KMS-11 (cell line): ENCODE results near the gene GRPEL1.

Experiments
- H2AFZ ChIP-seq: fragments of 200-600 bp; sonication (generic); 2 replicates; pipeline ENCODE4 v1.6.1; 2016; ENCODE audit warnings: antibody characterized with exemption, mixed run types, low read depth
- H3K27ac ChIP-seq: fragments of 200-600 bp; sonication (generic); 2 replicates; pipeline ENCODE4 v1.6.1; 2016; ENCODE audit warnings: mild to moderate bottlenecking, mixed run types
- H3K27me3 ChIP-seq: fragments of 200-600 bp; sonication (generic); 2 replicates; pipeline ENCODE4 v1.6.1; 2017; ENCODE audit warnings: mild to moderate bottlenecking, low read depth, mixed run types, moderate library complexity; ENCODE audit not compliant: insufficient read depth
- H3K36me3 ChIP-seq: fragments of 200-600 bp; sonication (generic); 2 replicates; pipeline ENCODE4 v1.6.1; 2017; ENCODE audit warnings: mild to moderate bottlenecking, mixed run types; ENCODE audit not compliant: insufficient read depth
- H3K4me1 ChIP-seq: fragments of 200-600 bp; sonication (generic); 2 replicates; pipeline ENCODE4 v1.6.1; 2016; ENCODE audit warnings: mild to moderate bottlenecking, low read depth, mixed run types; ENCODE audit not compliant: poor library complexity, severe bottlenecking
- H3K4me2 ChIP-seq: fragments of 200-600 bp; sonication (generic); 2 replicates; pipeline ENCODE4 v1.7.0; 2016; ENCODE audit warnings: mild to moderate bottlenecking, mixed run types
- H3K4me3 ChIP-seq: fragments of 200-600 bp; sonication (generic); IDR thresholded peaks from 2 replicates; pipeline ENCODE4 v1.6.1; 2017; ENCODE audit warnings: low read depth, low read length, mixed read lengths; ENCODE audit not compliant: insufficient read depth
- H3K79me2 ChIP-seq: fragments of 200-600 bp; sonication (generic); 2 replicates; pipeline ENCODE4 v1.6.1; 2016; ENCODE audit warnings: low read depth, mixed run types; ENCODE audit not compliant: insufficient read depth
- H3K9ac ChIP-seq: fragments of 200-600 bp; sonication (generic); 2 replicates; pipeline ENCODE4 v1.6.1; 2016; ENCODE audit warnings: mild to moderate bottlenecking, mixed run types
- H4K20me1 ChIP-seq: fragments of 200-600 bp; sonication (generic); 2 replicates; pipeline ENCODE4 v1.6.1; 2016; ENCODE audit warnings: mild to moderate bottlenecking, mixed run types; ENCODE audit not compliant: insufficient read depth
- TF ChIP-seq, protein P1 (sequence below): fragments of 200-600 bp; sonication (generic); conservative IDR thresholded peaks from 2 replicates; pipeline ENCODE4 v1.6.1; 2017; ENCODE audit warnings: low read depth, mild to moderate bottlenecking, antibody characterized with exemption, low read length, moderate library complexity, mixed read lengths

The GRPEL1 gene

DNA sequence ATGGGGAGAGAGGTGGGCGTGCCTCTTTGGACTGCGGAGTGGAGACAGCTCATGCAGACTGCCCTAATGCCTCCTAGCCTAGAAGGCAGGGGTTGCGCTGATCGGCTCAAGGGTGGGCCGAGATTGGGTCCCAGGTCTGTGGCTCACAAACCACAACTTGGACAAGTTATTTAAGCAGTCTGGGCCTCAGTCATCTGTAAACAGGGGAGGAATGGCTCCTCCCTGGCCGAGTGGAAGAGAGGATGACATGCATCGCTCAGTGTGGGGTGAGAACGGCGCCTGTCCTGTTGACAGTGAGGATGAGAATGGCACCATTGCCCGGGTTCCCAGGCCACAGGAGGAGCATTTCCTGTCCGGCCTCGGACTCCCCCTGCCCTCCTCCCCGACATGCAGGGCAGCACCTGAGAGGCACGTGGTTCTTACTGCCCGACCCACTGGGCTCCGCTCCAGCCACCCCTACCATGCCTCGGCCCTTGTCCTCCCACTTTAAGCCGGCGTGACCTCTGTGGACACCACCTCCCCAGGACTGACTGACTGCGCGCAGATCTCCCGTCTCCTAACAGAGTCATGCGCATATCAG, 40.3 kb upstream of the GRPEL1 start:
- no peaks in the 10 kb centered on the region for H3K4me1 ChIP-seq
- H2AFZ ChIP-seq = no peak overlapping the region
- H3K36me3 ChIP-seq = no peaks in the 10 kb centered on the region
- no peak overlapping the region for H3K27ac ChIP-seq
- no peak overlapping the region for H3K4me2 ChIP-seq
- peaks cover 16% of the 10 kb centered on the region; the same call in 1 of the 2 replicates for H3K27me3 ChIP-seq
- no peaks in the 10 kb centered on the region for H4K20me1 ChIP-seq
- no peaks in the 10 kb centered on the region for H3K79me2 ChIP-seq
- TF ChIP-seq, protein P1, sequence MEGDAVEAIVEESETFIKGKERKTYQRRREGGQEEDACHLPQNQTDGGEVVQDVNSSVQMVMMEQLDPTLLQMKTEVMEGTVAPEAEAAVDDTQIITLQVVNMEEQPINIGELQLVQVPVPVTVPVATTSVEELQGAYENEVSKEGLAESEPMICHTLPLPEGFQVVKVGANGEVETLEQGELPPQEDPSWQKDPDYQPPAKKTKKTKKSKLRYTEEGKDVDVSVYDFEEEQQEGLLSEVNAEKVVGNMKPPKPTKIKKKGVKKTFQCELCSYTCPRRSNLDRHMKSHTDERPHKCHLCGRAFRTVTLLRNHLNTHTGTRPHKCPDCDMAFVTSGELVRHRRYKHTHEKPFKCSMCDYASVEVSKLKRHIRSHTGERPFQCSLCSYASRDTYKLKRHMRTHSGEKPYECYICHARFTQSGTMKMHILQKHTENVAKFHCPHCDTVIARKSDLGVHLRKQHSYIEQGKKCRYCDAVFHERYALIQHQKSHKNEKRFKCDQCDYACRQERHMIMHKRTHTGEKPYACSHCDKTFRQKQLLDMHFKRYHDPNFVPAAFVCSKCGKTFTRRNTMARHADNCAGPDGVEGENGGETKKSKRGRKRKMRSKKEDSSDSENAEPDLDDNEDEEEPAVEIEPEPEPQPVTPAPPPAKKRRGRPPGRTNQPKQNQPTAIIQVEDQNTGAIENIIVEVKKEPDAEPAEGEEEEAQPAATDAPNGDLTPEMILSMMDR = no peak
- H3K9ac ChIP-seq = no peak overlapping the region
- H3K4me3 ChIP-seq = no peak overlapping the region

DNA sequence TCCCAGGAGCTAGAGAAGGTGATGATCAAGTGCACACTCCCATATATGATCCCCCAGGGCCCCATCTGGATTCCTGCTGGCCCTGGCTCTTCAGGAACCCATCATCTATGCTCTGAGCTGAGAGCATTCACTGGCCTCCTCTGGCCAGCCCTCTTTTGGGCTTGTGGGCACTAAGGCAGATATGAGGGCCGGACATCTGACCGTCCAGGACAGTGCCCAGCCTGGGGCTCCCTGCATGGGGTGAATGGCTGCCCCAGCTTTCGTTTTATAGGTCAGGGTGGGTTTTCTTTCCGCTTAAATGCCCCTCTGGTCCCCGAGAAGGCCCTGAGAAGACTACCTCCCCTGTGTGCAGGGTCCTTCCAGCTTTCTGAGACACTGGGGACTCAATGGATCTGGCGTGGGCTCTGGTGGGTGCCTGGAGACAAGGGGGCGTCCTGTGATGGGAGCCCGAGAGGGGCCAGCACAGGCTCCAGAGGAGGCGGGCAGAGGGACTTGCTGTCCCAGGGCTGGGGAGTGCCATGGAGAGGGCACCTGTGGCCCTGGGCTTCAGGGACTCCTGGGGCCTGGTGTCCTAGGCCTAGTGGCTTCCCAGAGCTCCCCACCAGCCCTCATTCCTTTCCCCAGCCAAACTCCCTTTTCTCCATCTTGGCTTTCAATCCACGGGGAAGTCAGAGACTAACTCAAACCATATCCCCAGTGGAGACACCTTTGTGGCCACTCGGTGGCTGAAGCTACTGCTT, 39.5 kb upstream of the GRPEL1 start:
- no peaks in the 10 kb centered on the region for H3K36me3 ChIP-seq
- H3K27ac ChIP-seq = no peak overlapping the region
- TF ChIP-seq, protein P1 = no peak
- H3K27me3 ChIP-seq = peaks cover 16% of the 10 kb centered on the region; the same call in 1 of the 2 replicates
- H3K4me3 ChIP-seq = no peak overlapping the region
- H2AFZ ChIP-seq = no peak overlapping the region
- H3K4me2 ChIP-seq = no peak overlapping the region
- H3K79me2 ChIP-seq = no peaks in the 10 kb centered on the region
- H3K4me1 ChIP-seq = no peaks in the 10 kb centered on the region
- no peak overlapping the region for H3K9ac ChIP-seq
- no peaks in the 10 kb centered on the region for H4K20me1 ChIP-seq

DNA sequence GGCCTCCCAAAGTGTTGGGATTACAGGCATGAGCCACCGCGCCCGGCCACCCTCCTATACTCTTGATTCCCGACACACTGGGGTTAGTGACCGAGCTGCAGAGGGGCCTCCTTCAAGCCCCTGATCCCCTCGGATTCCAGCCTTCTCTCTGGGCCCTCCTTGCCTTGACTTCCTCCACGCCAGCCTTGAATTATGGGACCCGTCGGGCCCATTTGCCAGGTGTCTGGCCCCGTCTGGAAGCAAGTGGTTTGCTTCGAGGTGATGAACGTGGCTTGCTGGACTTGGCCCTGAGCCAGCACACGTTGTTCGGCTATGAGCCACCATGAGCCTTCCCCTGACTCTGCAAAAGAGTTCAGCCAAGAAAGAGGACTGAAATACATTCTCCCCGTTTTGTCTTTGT, 37.4 kb upstream of the GRPEL1 start:
- Histone ChIP-seq H3K27me3 (peaks cover 11% of the 10 kb centered on the region; the same call in 1 of the 2 replicates), H2AFZ (no peak overlapping the region), H3K4me2 (no peak overlapping the region), H3K79me2 (no peaks in the 10 kb centered on the region), H4K20me1 (no peaks in the 10 kb centered on the region), H3K4me3 (no peak overlapping the region), H3K36me3 (no peaks in the 10 kb centered on the region), H3K9ac (no peak overlapping the region), H3K4me1 (no peaks in the 10 kb centered on the region), H3K27ac (no peak overlapping the region)
- TF ChIP-seq, protein P1 = no peak

DNA sequence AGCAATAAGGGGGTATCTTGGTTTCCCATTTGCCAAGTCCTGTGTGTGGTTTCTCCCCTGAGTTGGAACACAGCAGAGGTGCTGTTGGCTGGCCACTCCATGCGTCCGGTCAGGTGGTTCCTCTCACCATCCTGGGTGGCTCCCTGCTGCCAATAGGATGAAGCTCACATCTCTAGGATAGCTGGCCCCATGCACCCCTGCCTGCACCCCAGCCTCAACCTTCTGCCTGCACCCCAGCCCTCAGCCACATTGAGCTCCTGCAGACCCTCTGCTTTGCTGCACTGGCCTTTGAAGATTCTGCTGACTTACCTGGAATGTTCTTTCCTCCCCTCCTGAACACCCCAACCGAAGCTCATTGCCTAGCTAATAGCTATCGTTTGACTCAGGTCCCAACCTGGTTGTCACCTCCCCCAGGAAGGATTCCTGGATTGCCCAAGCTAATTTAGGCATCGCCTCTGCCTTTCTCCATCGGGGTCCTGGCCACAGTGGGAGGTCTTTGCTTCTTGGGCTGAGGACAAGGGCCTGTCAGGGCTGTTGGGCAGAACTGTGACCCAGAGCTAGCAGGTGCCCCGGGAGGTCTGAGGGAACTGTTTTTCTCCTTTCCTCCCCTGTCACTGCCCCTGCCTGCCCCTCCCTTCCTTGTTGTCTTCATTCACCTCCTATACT, 36.6 kb upstream of the GRPEL1 start:
- peaks cover 10% of the 10 kb centered on the region; the same call in 1 of the 2 replicates for H3K27me3 ChIP-seq
- no peak overlapping the region for H3K9ac ChIP-seq
- H3K79me2 ChIP-seq = no peaks in the 10 kb centered on the region
- H4K20me1 ChIP-seq = no peaks in the 10 kb centered on the region
- no peaks in the 10 kb centered on the region for H3K36me3 ChIP-seq
- no peak overlapping the region for H3K27ac ChIP-seq
- H3K4me1 ChIP-seq = no peaks in the 10 kb centered on the region
- H2AFZ ChIP-seq = no peak overlapping the region
- no peak overlapping the region for H3K4me2 ChIP-seq
- H3K4me3 ChIP-seq = no peak overlapping the region
- TF ChIP-seq, protein P1 = no peak
